Thymus (tissue), 11 donors: ENCODE results near the gene FUT7. TPM values are rescaled to one million over a fixed set of nuclear protein-coding genes. Genes with fewer than 3 reads are reported as not detected.

Experiments used
- DNase-seq, 9 donors: peaks; one replicate each; pipeline ENCODE4 v3.0.0-alpha.2; 2013; ENCODE audit warnings: low spot score in 9 of 9, low read depth in 6 of 9, missing footprints in 1 of 9
- H3K27ac ChIP-seq, 2 donors: one replicate each; pipeline ENCODE4 v1.5.1; 2013; ENCODE audit warnings: control low read depth in 1 of 2, low read depth in 1 of 2, low read length in 1 of 2, mild to moderate bottlenecking in 1 of 2, moderate library complexity in 1 of 2
- H3K27me3 ChIP-seq, 2 donors: one replicate each; pipeline ENCODE4 v1.5.1; 2013; ENCODE audit warnings: low read length in 1 of 2; ENCODE audit not compliant: control insufficient read depth in 2 of 2, insufficient read depth in 1 of 2
- H3K36me3 ChIP-seq, 2 donors: one replicate each; pipeline ENCODE4 v1.5.1; 2013; ENCODE audit warnings: low read length in 1 of 2, mild to moderate bottlenecking in 1 of 2, moderate library complexity in 1 of 2; ENCODE audit not compliant: control insufficient read depth in 2 of 2, insufficient read depth in 2 of 2
- H3K4me1 ChIP-seq, 2 donors: one replicate each; pipeline ENCODE4 v1.5.1; 2013; ENCODE audit warnings: low read length in 2 of 2; ENCODE audit not compliant: control insufficient read depth in 2 of 2, insufficient read depth in 2 of 2
- H3K4me3 ChIP-seq, 2 donors: one replicate each; pipeline ENCODE4 v1.5.1; 2013; ENCODE audit warnings: low read length in 2 of 2, control low read depth in 1 of 2, mild to moderate bottlenecking in 1 of 2
- H3K9me3 ChIP-seq, 2 donors: one replicate each; pipeline ENCODE4 v1.5.1; 2013; ENCODE audit warnings: low read length in 1 of 2, mild to moderate bottlenecking in 1 of 2; ENCODE audit not compliant: control insufficient read depth in 2 of 2, insufficient read depth in 1 of 2
- WGBS: extraction: QIAGEN DNeasy Blood & Tissue Kit; methylation state at CpG from one replicate; pipeline ENCODE4 v1.1.7; 2013; 5-methylcytosine and 5-hydroxymethylcytosine counted together
- polyA plus RNA-seq: library from polyadenylated mRNA; stranded (reverse); fragments of 200-250 nt; gene quantifications from one replicate; pipeline ENCODE4 v1.2.3, GENCODE V29; 2013
- total RNA-seq: library from RNA; stranded (reverse); fragments of 120-200 nt; gene quantifications from one replicate; pipeline ENCODE4 v1.2.4, GENCODE V29; 2013
- donor health status: healthy.

Gene FUT7
- total and polyA plus RNA-seq, 2 donors: 0.99 to 4.6 TPM

DNA sequence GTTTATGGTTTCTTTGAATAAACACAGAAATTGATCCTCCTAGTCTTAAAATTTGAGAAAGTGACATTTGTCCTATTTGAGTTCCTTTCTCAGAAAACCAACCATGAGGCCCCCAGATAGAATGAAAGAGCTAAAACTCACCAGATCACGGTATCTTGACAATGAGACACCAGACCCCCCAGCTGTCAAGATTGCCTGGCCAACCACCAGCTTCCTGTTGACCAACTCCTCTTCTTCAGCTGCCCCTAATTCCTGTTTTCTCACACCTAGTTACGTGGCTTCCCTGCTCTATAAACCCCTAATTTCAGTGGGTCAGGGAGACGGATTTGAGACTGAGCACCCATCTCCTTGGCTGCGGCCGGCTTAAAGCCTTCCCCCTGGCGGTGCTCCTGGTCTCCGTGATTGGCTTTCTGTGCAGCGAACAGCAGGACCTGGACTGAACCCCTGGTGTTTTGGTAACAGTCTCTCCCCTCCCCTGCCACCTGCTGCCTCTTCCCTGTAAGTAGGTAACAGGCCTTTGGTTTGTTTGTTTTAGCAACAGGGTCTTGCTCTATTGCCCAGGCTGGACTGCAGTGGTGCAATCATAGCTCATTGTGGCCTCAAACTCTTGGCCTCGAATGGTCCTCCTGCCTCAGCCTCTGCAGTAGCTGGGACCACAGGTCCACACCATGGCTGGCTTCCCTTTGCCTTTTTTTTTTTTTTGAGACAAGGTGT is 26.8 kb upstream of the FUT7 start:
- no peaks in the 10 kb centered on the region for H3K9me3 ChIP-seq

DNA sequence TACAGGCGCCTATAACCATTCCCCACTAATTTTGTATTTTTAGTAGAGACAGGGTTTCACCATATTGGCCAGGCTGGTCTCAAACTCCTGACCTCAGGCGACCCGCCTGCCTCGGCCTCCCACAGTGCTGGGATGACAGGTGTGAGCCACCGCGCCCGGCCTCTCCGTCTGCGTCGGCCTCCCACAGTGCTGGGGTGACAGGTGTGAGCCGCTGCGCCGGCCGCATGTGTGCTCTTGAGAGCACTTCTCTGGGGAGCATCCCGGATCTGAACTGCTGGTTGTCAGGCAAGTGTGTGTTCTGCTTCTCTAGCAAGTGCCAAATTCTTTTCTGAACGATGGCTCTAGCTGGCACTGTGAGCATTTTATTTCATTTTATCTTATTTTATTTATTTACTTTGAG is 25.7 kb upstream of the FUT7 start:
- Histone ChIP-seq H3K4me1 (peaks cover 0 to 9% of the 10 kb centered on the region in 2 donors), H3K27ac (no peak overlapping the region), H3K4me3 (no peak overlapping the region), H3K27me3 (peaks cover 28 to 54% of the 10 kb centered on the region in 2 donors), H3K36me3 (no peaks in the 10 kb centered on the region), H3K9me3 (no peaks in the 10 kb centered on the region)
- WGBS: 92% methylated on average over 16 of the region's 16 CpGs
- DNase-seq: no peak

More for the DNA sequence above, 26.8 kb upstream of the FUT7 start:
- no peak for DNase-seq
- H3K27ac ChIP-seq: no peak overlapping the region
- no peak overlapping the region for H3K4me3 ChIP-seq
- peaks cover 0 to 6% of the 10 kb centered on the region in 2 donors for H3K4me1 ChIP-seq
- peaks cover 18 to 43% of the 10 kb centered on the region in 2 donors for H3K27me3 ChIP-seq
- no peaks in the 10 kb centered on the region for H3K36me3 ChIP-seq
- 84% methylated on average over 9 of the region's 9 CpGs for WGBS

DNA sequence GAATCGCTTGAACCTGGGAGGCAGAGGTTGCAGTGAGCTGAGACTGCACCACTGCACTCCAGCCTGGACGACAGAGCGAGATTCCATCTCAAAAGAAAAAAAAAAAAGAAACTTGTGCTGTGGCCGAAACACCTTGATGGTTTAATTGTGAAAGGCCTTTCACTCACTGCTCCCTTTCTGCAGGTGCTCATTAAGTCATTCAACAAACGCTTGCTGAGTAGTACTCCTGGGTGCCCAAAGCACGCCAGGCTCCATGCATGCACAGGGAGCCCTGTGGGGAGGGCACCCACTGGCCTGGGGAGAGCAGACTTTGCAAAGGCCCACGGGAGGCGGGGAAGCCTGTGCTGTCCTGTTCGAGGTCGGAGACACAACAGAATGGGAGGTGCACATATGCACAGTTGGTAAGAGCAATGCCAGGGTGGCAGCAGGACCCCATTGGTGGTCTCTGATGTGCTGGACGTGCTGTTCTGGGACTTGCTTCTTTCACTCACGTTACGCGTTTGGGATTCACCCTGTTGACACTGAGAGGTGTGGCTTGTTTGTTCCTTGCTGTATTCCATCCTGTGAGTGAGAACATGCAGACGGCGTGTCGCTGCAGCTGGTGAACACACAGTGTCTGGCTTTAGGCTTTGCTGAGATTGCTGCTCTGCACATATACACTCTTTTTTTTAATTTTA is 25.0 kb upstream of the FUT7 start:
- H3K27me3 ChIP-seq: peaks cover 34 to 61% of the 10 kb centered on the region in 2 donors
- H3K27ac ChIP-seq: no peak overlapping the region
- 96% methylated on average over 17 of the region's 17 CpGs for WGBS
- DNase-seq: no peak
- H3K36me3 ChIP-seq: no peaks in the 10 kb centered on the region
- H3K4me3 ChIP-seq: no peak overlapping the region
- H3K4me1 ChIP-seq: peaks cover 0 to 9% of the 10 kb centered on the region in 2 donors
- H3K9me3 ChIP-seq: no peaks in the 10 kb centered on the region

DNA sequence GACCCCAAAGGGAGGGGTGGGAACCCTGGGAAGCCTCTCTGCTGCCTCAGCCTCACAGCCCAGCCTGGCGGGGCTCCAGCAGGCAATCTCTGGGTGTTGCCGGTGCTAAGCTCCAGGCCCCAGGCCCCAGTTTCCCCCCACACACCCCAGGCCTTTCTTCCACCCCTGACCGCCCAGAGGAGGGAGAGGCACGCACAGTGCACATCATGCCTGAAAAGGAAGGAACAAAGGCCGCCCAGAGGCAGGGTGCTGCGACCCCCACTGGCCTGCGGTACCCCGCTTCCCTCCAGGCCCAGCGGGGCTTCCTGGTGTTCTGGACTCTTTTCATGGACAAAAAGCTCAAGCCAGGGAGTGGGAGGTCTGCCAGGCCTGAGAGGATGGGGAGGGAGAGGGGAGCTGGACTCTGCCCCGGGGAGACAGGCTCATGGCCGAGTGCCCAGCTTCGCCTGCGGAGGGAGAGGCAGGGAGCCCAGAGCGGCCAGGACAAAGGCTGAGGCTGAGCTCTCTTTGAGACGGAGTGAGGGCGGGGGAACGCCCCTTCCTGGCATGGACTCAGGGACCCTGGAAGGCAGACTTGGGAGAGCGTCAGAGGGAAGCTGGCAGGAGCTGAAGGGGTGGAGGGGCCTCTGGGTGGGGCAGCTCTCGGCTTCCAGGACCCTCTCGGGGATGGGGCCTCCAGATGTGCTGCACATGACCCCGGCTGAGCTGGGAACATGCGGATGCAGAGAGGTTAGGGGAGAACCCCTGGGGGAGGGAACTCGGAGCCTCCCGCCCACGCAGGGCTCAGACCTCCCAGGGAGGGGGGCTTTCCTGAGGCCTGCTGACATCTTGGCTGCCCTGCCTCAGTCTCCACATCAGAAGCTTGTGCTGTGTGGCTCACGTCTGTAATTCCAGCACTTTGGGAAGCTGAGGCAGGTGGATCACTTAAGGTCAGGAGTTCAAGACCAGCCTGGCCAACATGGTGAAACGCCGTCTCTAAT is 23.8 kb upstream of the FUT7 start:
- H3K27ac ChIP-seq: no peak overlapping the region
- H3K4me3 ChIP-seq: no peak overlapping the region
- H3K9me3 ChIP-seq: no peaks in the 10 kb centered on the region
- H3K4me1 ChIP-seq: peaks cover 0 to 9% of the 10 kb centered on the region in 2 donors
- WGBS: 86% methylated on average over 28 of the region's 28 CpGs
- peaks cover 44 to 73% of the 10 kb centered on the region in 2 donors for H3K27me3 ChIP-seq
- DNase-seq: no peak
- no peaks in the 10 kb centered on the region for H3K36me3 ChIP-seq

DNA sequence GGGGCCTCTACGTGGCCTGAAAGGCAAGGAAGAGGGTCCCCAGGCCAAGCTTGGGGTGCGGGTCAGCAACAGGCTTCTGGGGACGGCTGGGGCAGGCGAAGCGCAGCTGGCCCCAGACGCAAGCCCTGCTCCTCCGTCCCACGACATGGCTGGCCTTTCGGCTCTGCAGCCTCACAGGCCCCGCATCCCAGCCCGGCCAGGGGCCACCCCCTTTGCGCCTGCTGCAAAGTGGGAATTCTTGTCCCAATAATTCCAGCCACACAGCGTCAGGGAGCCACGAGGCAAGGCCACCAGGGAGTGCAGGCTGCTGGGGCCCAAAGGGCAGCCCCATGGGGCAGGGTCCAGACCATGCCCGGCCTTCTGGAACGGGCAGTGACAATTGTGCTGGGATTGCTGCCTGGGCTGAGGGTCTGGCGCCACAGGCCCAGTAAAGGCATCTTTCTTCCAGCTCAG is 23.1 kb upstream of the FUT7 start:
- H3K27ac ChIP-seq: no peak overlapping the region
- no peaks in the 10 kb centered on the region for H3K36me3 ChIP-seq
- peaks cover 0 to 9% of the 10 kb centered on the region in 2 donors for H3K4me1 ChIP-seq
- no peak for DNase-seq
- peaks cover 49 to 80% of the 10 kb centered on the region in 2 donors for H3K27me3 ChIP-seq
- H3K4me3 ChIP-seq: no peak overlapping the region
- 95% methylated on average over 17 of the region's 17 CpGs for WGBS
- H3K9me3 ChIP-seq: peaks cover under 1 to 2% of the 10 kb centered on the region in 2 donors

- DNase-seq: no peak
- H3K9me3 ChIP-seq: peaks cover 2 to 8% of the 10 kb centered on the region in 2 donors
- no peaks in the 10 kb centered on the region for H3K36me3 ChIP-seq
- peaks cover 0 to 9% of the 10 kb centered on the region in 2 donors for H3K4me1 ChIP-seq
- peaks cover 55 to 87% of the 10 kb centered on the region in 2 donors for H3K27me3 ChIP-seq
- H3K4me3 ChIP-seq: peak within 1 kb of the TSS in 1 of 2 donors; percentile 33
- no peak within 1 kb of the TSS for H3K27ac ChIP-seq
- 22% methylated on average over 90 of the region's 90 CpGs for WGBS
Measured at GRCh38 chr9:137053944-137054931, 22.4 kb upstream of the FUT7 start, which contains the start of gene ENTPD2. ENTPD2 (minus strand) TSS chr9:137054061; CDS start chr9:137053997, 64 bp downstream.

DNA sequence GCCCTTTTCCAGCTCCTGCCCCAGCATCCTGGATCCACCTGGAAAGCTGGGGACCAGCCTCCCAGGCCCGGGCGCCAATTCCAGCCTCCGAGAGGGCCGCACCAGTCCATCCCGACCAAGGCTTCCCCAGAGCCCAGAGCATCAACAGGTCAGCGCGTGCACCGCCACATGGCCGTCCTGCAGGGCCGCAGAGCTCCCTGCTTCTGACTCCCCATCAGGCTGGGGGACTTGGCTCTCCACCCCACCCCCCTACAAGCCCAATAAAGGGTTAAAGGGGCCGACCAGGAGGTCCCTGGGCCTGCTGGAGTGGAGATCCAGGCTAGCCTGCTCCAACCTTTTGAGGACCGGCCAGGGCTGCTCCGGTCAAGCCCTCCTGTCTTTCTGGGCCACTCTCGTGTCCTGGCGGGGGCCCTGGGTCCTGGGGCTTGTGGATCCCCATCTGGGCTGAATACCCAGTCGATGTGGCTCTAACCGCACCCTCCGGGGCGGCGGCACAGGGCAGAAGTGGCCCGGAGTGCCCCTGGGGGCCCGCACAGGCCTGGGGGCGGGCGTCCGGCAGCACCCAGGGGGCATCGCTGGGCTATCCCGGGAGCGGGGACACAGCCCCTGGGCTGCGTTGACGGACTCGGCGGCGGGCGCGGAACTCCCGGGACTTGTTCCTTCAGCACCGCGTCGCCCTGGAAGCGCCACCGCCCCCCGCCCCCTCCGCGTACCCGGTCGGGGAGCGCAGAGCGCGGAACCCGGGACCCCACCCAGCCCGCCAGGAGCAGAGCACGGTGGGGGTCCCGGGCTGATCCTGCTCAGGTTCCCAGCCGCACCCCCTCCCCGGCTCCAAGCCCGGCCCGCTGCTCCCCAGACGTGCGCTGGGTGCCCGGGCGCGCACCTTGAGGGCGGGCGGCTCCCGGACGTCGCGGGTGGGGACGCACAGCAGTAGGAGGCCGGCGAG is 21.4 kb upstream of the FUT7 start:
- no peak for DNase-seq
- whole genome bisulfite sequencing: 13% methylated on average over 71 of the region's 71 CpGs
- Histone ChIP-seq H3K27ac (no peak overlapping the region), H3K4me3 (peak overlapping the region in 1 of 2 donors; percentile 33), H3K27me3 (peaks cover 63 to 90% of the 10 kb centered on the region in 2 donors), H3K9me3 (peaks cover 2 to 8% of the 10 kb centered on the region in 2 donors), H3K36me3 (no peaks in the 10 kb centered on the region), H3K4me1 (peaks cover 0 to 9% of the 10 kb centered on the region in 2 donors)
